HCEC 1CT (cell line): ENCODE results near the gene ARIH1.
"Not testable (repeated sequence)": the region's sequence is repeated elsewhere in the genome, so short reads cannot be mapped to it uniquely, and the experiment has no call there.

Experiments
- DNase-seq: peaks from one replicate; pipeline ENCODE4 v3.0.0-alpha.2; 2017

Gene ARIH1

DNA sequence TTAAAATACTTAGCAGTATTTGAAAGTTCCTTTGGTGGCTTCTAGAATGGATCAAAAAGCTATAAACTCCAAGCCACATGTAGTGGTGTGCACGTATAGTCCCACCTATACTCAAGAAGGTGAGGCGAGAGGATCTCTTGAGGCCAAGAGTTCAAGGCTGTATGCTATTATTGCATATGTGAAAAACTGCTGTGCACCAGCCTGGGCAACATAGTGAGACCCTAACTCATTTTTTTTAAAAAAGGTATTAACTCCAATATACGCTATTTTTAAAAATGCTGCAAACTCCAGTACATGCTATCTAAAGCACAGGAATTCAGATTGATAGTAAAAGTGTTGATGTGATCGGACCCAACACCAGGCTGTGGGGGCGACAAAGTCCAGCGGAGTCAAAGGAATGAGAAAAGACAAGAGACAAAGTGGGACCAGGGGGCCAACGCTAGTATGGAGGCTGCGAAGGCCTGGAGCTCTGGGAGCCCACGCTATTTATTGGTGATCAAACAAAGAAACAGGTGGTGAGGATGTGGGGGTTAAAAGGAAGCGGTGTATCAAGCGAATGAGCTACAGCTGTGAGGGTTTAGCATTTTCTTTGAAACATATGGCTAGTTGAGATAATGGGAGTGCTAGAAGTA lies 66.6 kb downstream of the ARIH1 start:
- no peak for DNase-seq

DNA sequence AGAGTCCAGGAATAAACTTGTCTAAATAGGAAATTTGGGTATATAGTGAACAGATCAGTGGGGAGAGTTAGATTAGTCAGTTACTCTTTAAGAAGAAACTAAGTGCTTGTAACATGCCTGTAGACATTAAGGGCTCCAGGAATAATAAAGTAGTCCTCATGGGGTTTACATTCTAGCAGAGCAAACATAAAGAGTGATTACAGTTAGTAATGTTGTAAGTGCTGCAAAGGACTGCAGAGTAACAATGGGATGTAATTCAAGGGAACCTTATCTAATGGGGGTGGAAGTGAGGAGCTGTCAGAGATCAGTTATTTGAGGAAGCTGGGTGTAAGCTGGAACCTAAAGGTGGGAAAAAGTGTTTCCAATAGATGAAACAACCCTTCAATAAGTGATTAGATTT lies 67.5 kb downstream of the ARIH1 start:
- no peak for DNase-seq

DNA sequence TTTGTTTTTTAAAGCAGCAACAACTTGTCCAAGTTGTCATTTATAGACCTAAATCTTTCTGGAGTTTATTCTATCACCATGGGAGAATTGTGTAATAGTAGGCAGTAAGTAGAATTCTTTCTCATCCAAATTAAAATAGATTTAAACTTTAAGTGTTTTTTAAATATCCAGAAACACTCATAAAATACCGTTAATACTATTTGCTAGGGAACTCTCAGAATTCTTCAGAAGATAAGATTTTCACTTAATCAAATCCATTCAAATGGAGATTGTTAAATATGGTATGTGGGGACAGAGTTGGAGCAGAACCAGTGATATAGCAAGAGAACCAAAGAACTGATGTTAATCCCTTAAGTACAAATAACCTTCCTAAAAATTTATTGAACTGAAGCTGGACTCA lies 71.0 kb downstream of the ARIH1 start:
- no peak for DNase-seq

GRCh38 chr15:72554471-72555425 lies 80.6 kb downstream of the ARIH1 start:
- DNase-seq: peak; percentile 65

DNA sequence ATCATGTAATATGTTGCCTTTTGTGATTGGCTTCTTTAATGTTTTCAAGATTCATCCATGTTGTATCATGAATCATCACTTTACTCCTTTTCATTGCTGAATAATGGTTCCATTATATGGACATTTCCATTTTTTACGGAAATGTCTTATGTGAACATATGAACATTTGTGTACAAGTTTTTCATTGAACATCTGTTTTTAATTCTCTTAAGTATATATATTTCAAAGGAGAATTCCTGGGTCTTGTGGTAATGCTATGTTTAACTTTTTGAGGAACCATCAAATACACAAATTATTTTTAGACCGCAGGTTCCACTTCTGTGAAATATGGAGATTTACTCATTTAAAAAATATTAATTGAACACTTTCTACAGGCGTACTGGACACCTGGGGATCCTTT lies 85.7 kb downstream of the ARIH1 start:
- DNase-seq: no peak

GRCh38 chr15:72560458-72560857 lies 86.3 kb downstream of the ARIH1 start:
- no peak for DNase-seq

DNA sequence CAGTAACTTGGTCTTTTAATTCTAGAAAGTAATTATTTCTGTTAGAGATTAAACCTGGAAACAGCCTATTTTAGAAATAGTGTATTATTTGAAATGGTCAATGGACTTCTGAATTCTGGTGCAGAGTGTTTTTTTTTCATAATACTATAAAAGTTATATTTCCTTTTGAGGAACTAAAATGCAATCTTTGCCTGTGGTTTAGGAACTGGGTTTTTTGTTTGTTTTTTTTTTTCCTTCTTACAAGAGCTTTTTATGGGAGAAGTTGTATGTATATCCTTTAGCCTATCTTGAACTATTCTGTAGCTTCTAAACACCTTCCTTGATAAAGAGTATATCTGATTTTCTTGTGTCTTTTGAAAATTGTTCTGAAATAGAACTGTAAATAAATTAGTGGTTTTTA lies 88.3 kb downstream of the ARIH1 start:
- DNase-seq: no peak

DNA sequence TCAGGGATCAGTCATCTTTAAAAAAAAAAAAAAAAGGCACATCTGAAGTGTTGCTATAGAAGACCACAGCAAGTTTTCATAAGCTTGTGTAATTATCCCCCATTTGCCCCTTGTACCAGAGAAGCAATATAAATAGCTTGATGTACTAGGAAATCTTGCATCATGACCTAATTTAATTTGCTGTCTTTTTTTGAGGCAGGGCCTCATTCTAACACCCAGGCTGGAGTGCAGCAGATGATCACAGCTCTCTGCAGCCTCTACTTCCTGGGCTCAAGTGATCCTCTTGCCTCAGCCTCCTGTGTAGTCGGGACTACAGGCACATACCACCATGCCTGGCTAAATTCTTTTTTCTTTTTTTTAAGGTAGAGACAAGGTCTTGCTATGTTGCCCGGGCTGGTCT lies 88.7 kb downstream of the ARIH1 start:
- DNase-seq: no peak

GRCh38 chr15:72564091-72564490 lies 90.0 kb downstream of the ARIH1 start:
- no peak for DNase-seq

DNA sequence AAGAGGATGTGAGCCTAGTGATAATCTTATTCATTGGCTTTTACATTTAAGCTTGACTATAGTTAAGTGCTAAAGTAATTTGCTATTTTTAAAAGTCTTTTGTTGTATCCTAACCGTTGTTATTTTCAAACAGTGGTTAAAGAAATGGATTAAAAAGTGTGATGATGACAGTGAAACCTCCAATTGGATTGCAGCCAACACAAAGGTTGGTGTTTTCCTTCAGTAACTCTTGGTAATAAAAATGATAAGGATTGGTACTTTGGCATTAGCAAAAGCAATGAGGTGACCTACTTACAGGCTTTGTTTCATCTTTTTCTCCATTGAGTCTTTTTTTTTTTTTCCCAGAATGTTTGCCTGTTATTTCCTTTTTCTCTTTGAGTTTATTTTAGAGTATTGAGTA lies 92.8 kb downstream of the ARIH1 start:
- no peak for DNase-seq

- no peak for DNase-seq
Measured at GRCh38 chr15:72570059-72570458, 95.9 kb downstream of the ARIH1 start.

DNA sequence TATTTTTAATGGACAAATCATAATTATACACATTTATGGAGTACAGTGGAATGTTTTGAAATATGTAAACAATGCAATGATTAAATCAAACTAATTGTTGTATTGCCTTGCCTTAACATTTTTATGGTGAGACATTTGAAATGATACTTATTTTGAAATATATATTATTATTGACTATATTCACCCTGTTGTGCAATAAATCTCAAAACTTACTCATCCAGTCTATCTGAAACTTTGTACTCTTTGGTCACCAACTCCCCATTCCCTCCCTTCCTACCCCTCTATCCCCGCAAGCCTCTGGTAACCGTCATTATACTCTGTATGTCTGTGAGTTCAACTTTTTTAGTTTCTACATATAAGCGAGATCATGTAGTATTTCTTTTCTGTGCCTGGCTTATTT lies 105.7 kb downstream of the ARIH1 start:
- DNase-seq: no peak

GRCh38 chr15:72584006-72584405 lies 109.9 kb downstream of the ARIH1 start:
- DNase-seq: no peak

- no peak for DNase-seq
Measured at GRCh38 chr15:72585025-72585424, 110.9 kb downstream of the ARIH1 start.

DNA sequence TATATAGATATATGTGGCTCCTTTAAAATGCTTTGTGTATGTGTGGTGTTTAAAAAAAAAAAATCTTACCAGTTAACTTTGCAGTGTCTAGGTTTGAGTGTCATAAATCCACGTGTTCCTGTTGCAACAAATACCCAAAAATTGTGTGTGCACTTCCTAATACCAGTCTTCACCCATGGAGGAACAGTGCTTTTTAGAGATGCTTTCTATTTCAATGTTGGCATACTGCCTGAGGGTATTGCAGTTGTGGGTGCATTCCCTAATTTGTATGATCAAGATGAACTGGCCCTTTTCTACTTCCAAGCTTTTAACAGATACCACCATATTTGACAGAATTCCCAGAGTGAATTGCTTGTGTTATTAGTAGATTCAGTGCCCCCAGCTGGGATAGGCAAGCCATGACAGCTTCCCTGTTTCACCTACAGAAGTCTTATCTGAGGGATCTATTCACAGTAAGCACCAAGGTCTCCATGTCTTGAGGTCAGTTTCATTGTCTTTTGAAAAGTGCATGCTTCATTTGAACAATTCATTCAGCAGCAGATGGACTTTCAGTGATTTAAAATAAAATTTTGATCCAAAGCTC lies 111.4 kb downstream of the ARIH1 start:
- DNase-seq: peak; percentile 31

- no peak for DNase-seq
Measured at GRCh38 chr15:72588096-72588495, 114.0 kb downstream of the ARIH1 start.

DNA sequence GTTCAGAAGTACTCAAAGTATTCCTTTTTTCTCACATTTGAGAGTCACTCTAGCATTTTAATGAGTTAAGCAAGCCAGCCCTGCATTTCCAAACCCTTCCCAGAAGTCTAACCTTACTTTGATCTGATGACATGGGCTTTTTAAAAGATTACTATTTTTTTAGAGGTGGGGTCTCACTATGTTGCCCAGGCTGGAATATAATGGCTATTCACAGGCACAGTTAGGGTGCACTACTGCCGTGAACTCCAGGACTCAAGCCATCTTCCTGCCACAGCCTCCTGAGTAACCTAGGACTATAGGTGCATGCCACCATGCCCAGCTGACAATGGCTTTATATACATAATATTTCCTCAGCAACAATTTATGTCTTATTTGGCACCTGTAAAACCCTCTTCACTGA lies 116.3 kb downstream of the ARIH1 start:
- DNase-seq: no peak

DNA sequence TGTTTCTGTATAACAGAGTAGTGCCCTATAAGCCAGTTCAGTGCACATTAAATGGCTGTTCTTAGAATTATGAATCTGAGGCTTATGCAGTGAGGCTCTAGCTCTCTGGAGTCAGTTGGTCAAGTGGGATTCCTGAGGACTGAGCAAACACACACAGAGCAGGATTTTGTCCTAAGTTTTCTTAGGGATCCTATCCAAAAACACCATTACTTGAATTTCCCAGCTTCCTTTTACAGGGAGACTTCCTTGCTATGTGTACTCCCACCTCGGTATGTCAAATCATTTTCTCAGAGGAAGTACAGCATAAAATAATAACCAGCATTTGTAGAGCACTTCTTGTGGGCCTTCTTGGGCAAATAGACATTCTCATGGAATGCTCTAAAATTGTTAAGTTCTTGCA lies 117.2 kb downstream of the ARIH1 start:
- DNase-seq: peak; percentile 11

- no peak for DNase-seq
Measured at GRCh38 chr15:72592097-72592496, 118.0 kb downstream of the ARIH1 start.

DNA sequence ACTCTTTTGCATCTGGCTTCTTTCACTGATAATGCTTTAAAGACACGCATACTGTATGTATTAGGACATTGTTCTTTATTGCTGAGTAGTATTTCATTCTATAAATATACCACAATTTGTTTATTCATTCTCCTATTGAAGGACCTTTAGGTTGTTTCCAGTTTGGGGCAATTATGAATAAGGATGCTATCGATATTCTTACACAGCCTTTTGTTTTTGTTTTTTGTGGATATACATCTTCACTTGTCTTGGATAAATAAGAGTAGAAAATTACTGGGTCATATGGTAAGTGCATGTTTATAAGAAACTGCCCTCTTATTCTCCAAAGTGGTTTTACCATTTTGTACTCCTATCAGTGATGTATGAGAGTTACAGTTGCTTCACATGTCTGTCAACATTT lies 118.5 kb downstream of the ARIH1 start:
- DNase-seq: no peak

DNA sequence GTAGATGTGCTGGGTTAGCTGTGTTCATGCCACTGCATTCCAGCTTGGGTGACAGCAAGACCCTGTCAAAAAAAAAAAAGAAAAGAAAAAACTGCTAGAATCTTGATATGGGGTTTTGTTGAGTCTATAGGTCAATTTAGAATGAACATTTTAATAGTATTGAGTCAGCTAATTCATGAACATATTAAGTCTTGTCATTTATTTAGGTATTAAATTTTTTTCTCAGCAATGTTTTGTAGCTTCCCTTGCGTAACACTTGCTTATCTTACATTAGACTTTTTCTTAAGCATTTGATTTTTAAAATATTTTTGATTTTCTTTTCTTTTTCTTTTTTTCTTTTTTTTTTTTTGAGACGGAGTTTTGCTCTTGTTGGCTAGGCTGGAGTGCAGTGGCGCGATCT lies 119.7 kb downstream of the ARIH1 start:
- DNase-seq: no peak

DNA sequence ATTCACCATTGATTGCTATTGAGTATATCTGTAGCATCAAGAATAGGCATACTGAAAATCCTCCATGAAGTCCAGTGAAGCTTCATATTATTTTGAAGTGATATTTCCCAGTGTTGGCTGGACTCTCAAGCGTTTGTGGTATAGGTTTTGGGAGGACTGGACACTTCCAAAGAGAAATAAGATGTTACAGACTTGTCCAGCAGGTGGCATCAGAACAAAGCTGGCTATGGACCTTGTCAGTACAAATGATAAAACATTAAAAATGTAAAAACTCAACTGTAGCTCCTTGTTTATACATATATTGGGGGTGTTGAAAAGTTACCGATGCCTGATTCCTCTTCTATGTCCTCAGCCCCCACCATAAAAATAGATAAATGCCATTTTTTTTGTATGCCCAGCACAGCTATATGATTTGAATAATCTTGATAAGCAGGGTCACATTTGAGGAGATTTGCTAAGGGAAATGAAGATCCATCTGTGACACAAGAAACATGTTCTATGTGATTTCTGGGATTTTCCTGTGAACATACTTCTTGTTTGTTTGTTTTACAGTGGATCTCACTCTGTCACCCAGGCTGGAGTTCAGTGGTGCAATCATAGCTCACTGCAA lies 125.8 kb downstream of the ARIH1 start:
- DNase-seq: peak; percentile 43

DNA sequence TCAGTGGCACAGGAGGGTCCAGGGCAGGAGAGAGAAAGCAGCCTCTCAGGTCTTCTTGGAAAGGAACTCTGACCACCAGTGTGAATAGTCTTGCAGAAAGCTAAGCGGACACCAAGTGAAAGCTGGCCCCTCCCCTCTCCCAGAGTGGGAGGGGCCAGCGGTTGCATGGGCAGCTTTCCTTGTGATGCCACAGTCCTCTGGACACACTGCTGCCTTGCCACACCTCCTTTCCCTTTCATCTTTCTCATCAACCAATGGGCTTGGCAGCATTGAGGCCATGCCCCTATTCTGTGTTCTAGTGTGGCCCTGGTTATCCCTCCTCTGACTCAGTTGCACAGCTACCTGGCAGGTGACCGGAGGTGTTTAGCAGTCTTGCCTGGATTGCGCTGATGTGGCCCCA lies 130.7 kb downstream of the ARIH1 start:
- peak; percentile 14 for DNase-seq

DNA sequence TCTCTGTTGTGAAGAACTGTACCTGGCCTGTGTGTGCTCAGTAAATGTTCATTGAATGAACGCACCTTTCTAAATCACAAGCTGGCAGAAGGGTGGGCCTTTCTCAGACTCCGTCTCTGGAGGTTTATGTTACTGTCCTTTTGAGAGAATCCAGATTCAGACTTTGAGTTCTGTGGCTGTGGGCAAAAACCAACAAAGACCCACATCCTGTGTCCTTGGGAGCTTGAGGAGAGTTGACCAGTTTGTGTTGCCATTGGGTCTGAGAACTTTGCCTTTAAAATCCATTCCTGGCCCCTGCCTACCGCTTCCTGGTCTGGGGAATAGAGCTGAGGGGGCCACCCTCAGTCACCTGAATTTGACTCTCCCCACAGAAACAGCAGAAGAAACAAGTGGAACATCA lies 134.0 kb downstream of the ARIH1 start:
- DNase-seq: not testable (repeated sequence)
